ENCODE data around the gene NPLOC4. TPM values are rescaled to one million over a fixed set of nuclear protein-coding genes. Genes with fewer than 3 reads are reported as not detected.
A peak's percentile ranks its signal among the peaks of the same experiment; 100 is the strongest.

NPLOC4 gene
- total RNA-seq, 1 experiment from 2014 or later: 139 TPM

- peak; percentile 99 for DNase-seq (ENCODE audit: low read depth, low spot score)
- in situ Hi-C loops (cut with HindIII; ENCODE audit: low pct_unique_long_range_greater_than_20kb, low sequenced_read_pairs): no loop called here
Measured at GRCh38 chr17:81666342-81667191, 29.7 kb upstream of the NPLOC4 start, which contains the start of the genes CCDC137 and OXLD1. Gene CCDC137 (plus strand): TSS chr17:81666737. CDS start chr17:81666767, 30 bp downstream. Gene OXLD1 (minus strand): TSS chr17:81666605. CDS start chr17:81666577, 28 bp downstream.

- DNase-seq (ENCODE audit: low read depth, low spot score): no peak
- in situ Hi-C loops (cut with HindIII; ENCODE audit: low pct_unique_long_range_greater_than_20kb, low sequenced_read_pairs): no loop called here
Measured at GRCh38 chr17:81666092-81666341, 29.1 kb upstream of the NPLOC4 start.

- peak; percentile 67 for DNase-seq (ENCODE audit: low read depth, low spot score)
- in situ Hi-C loops (cut with HindIII; ENCODE audit: low pct_unique_long_range_greater_than_20kb, low sequenced_read_pairs): no loop called here
Measured at GRCh38 chr17:81665205-81666091, 28.5 kb upstream of the NPLOC4 start.

- in situ Hi-C loops (cut with HindIII; ENCODE audit: low pct_unique_long_range_greater_than_20kb, low sequenced_read_pairs): no loop called here
- no peak for DNase-seq (ENCODE audit: low read depth, low spot score)
Measured at GRCh38 chr17:81664051-81664470, 27.1 kb upstream of the NPLOC4 start.

GRCh38 chr17:81662002-81662401 is 25.1 kb upstream of the NPLOC4 start:
- in situ Hi-C loops (cut with HindIII; ENCODE audit: low pct_unique_long_range_greater_than_20kb, low sequenced_read_pairs): no loop called here
- DNase-seq (ENCODE audit: low read depth, low spot score): no peak

GRCh38 chr17:81660441-81660840 is 23.5 kb upstream of the NPLOC4 start:
- DNase-seq (ENCODE audit: low read depth, low spot score): no peak
- in situ Hi-C loops (cut with HindIII; ENCODE audit: low pct_unique_long_range_greater_than_20kb, low sequenced_read_pairs): no loop called here

- in situ Hi-C loops (cut with HindIII; ENCODE audit: low pct_unique_long_range_greater_than_20kb, low sequenced_read_pairs): no loop called here
- no peak for DNase-seq (ENCODE audit: low read depth, low spot score)
Measured at GRCh38 chr17:81659038-81659437, 22.1 kb upstream of the NPLOC4 start.

- in situ Hi-C loops (cut with HindIII; ENCODE audit: low pct_unique_long_range_greater_than_20kb, low sequenced_read_pairs): no loop called here
- DNase-seq (ENCODE audit: low read depth, low spot score): no peak
Measured at GRCh38 chr17:81656835-81657234, 19.9 kb upstream of the NPLOC4 start.

GRCh38 chr17:81656118-81656743 is 19.3 kb upstream of the NPLOC4 start, which contains the start of gene PDE6G:
Gene PDE6G (minus strand): TSS chr17:81656542. CDS start chr17:81653305, 3,237 bp downstream.
- in situ Hi-C loops (cut with HindIII; ENCODE audit: low pct_unique_long_range_greater_than_20kb, low sequenced_read_pairs): no loop called here
- no peak for DNase-seq (ENCODE audit: low read depth, low spot score)

- in situ Hi-C loops (cut with HindIII; ENCODE audit: low pct_unique_long_range_greater_than_20kb, low sequenced_read_pairs): no loop called here
- no peak for DNase-seq (ENCODE audit: low read depth, low spot score)
Measured at GRCh38 chr17:81655378-81656117, 18.6 kb upstream of the NPLOC4 start.

GRCh38 chr17:81652906-81653771 is 16.2 kb upstream of the NPLOC4 start:
- in situ Hi-C loops (cut with HindIII; ENCODE audit: low pct_unique_long_range_greater_than_20kb, low sequenced_read_pairs): no loop called here

GRCh38 chr17:81651692-81652091 is 14.8 kb upstream of the NPLOC4 start:
- in situ Hi-C loops (cut with HindIII; ENCODE audit: low pct_unique_long_range_greater_than_20kb, low sequenced_read_pairs): no loop called here
- DNase-seq (ENCODE audit: low read depth, low spot score): peak; percentile 72

More at GRCh38 chr17:81652906-81653771, 16.2 kb upstream of the NPLOC4 start:
- DNase-seq (ENCODE audit: low read depth, low spot score): no peak

GRCh38 chr17:81650951-81651350 is 14.0 kb upstream of the NPLOC4 start:
- in situ Hi-C loops (cut with HindIII; ENCODE audit: low pct_unique_long_range_greater_than_20kb, low sequenced_read_pairs): no loop called here
- DNase-seq (ENCODE audit: low read depth, low spot score): peak; percentile 60

GRCh38 chr17:81648707-81649085 is 11.8 kb upstream of the NPLOC4 start:
- DNase-seq (ENCODE audit: low read depth, low spot score): no peak
- in situ Hi-C loops (cut with HindIII; ENCODE audit: low pct_unique_long_range_greater_than_20kb, low sequenced_read_pairs): no loop called here

GRCh38 chr17:81648013-81648706 is 11.2 kb upstream of the NPLOC4 start:
- DNase-seq (ENCODE audit: low read depth, low spot score): no peak
- in situ Hi-C loops (cut with HindIII; ENCODE audit: low pct_unique_long_range_greater_than_20kb, low sequenced_read_pairs): no loop called here

GRCh38 chr17:81647640-81648012 is 10.7 kb upstream of the NPLOC4 start:
- DNase-seq (ENCODE audit: low read depth, low spot score): no peak
- in situ Hi-C loops (cut with HindIII; ENCODE audit: low pct_unique_long_range_greater_than_20kb, low sequenced_read_pairs): no loop called here
